IPS-NIHi7 (cell line): ENCODE measurements around the gene PHAF1.

ENCODE experiments used
- DNase-seq: peaks from one replicate; pipeline ENCODE4 v3.0.0; 2012; ENCODE audit warnings: mixed read lengths; ENCODE audit errors: extremely low spot score

The PHAF1 gene

GRCh38 chr16:67180166-67180565 lies 70.4 kb downstream of the PHAF1 start:
- no peak for DNase-seq

GRCh38 chr16:67181346-67181745 lies 71.6 kb downstream of the PHAF1 start:
- DNase-seq = no peak

GRCh38 chr16:67182288-67182687 lies 72.5 kb downstream of the PHAF1 start:
- DNase-seq = no peak

GRCh38 chr16:67183284-67183626 lies 73.5 kb downstream of the PHAF1 start:
- DNase-seq = no peak

GRCh38 chr16:67183627-67184452 lies 74.1 kb downstream of the PHAF1 start, which contains the start of gene MATCAP1:
Gene MATCAP1 (minus strand): TSS chr16:67183963. CDS start chr16:67180610, 3,353 bp downstream.
- DNase-seq = peak; percentile 98

GRCh38 chr16:67184453-67184994 lies 74.8 kb downstream of the PHAF1 start:
- no peak for DNase-seq

- peak; percentile 79 for DNase-seq
Measured at GRCh38 chr16:67184995-67185650, 75.4 kb downstream of the PHAF1 start.

GRCh38 chr16:67185651-67186134 lies 76.0 kb downstream of the PHAF1 start:
- DNase-seq = no peak

- DNase-seq = no peak
Measured at GRCh38 chr16:67186550-67186950, 76.8 kb downstream of the PHAF1 start.

- DNase-seq = no peak
Measured at GRCh38 chr16:67187175-67187890, 77.6 kb downstream of the PHAF1 start.

- DNase-seq = no peak
Measured at GRCh38 chr16:67188323-67188722, 78.6 kb downstream of the PHAF1 start.

GRCh38 chr16:67188798-67189197 lies 79.1 kb downstream of the PHAF1 start:
- no peak for DNase-seq

- no peak for DNase-seq
Measured at GRCh38 chr16:67190041-67190440, 80.3 kb downstream of the PHAF1 start, which contains the start of gene EXOC3L1. Gene EXOC3L1 (minus strand): TSS chr16:67190136. CDS start chr16:67189676, 460 bp downstream.

- no peak for DNase-seq
Measured at GRCh38 chr16:67190448-67191399, 81.0 kb downstream of the PHAF1 start.

- DNase-seq = no peak
Measured at GRCh38 chr16:67191411-67191994, 81.8 kb downstream of the PHAF1 start.

- DNase-seq = peak; percentile 88
Measured at GRCh38 chr16:67191995-67192681, 82.4 kb downstream of the PHAF1 start, which contains the start of gene E2F4. Gene E2F4 (plus strand): TSS chr16:67192155. CDS start chr16:67192228, 73 bp downstream.

- no peak for DNase-seq
Measured at GRCh38 chr16:67192781-67193361, 83.1 kb downstream of the PHAF1 start.

GRCh38 chr16:67193536-67193935 lies 83.8 kb downstream of the PHAF1 start:
- DNase-seq = no peak

GRCh38 chr16:67194260-67194659 lies 84.5 kb downstream of the PHAF1 start:
- no peak for DNase-seq
